ENCODE measurements around the gene FRMPD3. TPM values are rescaled to one million over a fixed set of nuclear protein-coding genes. Genes with fewer than 3 reads are reported as not detected.
"Not testable (repeated sequence)": the region's sequence is repeated elsewhere in the genome, so short reads cannot be mapped to it uniquely, and the experiment has no call there.

FRMPD3 gene
- total RNA-seq, 1 experiment from 2014 or later: 0.99 TPM

GRCh38 chrX:107465932-107466620, 16.6 kb downstream of the FRMPD3 start:
- intact Hi-C loops (cut with micrococcal nuclease; ENCODE audit: unreplicated experiment): no loop called here
- H3K4me1 Mint-ChIP-seq (ENCODE audit: low read depth, unreplicated experiment): no peaks in the 10 kb centered on the region
- TF ChIP-seq CTCF (IDR thresholded peaks at IDR 0.05; ENCODE audit: unreplicated experiment): no peak
- no peaks in the 10 kb centered on the region for H3K9me3 Mint-ChIP-seq (ENCODE audit: low read depth, unreplicated experiment)
- no TSS peak for BruUV-seq (replicated peaks)
- DNase-seq: no peak
- H3K27ac Mint-ChIP-seq (ENCODE audit: unreplicated experiment): no peak overlapping the region
- CTCF ChIA-PET: no interaction called here
- H3K27me3 Mint-ChIP-seq (ENCODE audit: unreplicated experiment): peaks cover 8% of the 10 kb centered on the region
- no peaks in the 10 kb centered on the region for H3K36me3 Mint-ChIP-seq (ENCODE audit: insufficient read depth, unreplicated experiment)
- no peak overlapping the region for H3K4me3 Mint-ChIP-seq (ENCODE audit: low read depth, unreplicated experiment)

GRCh38 chrX:107467271-107467670, 17.8 kb downstream of the FRMPD3 start:
- H3K27ac Mint-ChIP-seq (ENCODE audit: unreplicated experiment): no peak overlapping the region
- H3K27me3 Mint-ChIP-seq (ENCODE audit: unreplicated experiment): peaks cover 8% of the 10 kb centered on the region
- H3K4me3 Mint-ChIP-seq (ENCODE audit: low read depth, unreplicated experiment): no peak overlapping the region

GRCh38 chrX:107470198-107470597, 20.7 kb downstream of the FRMPD3 start:
- Mint-ChIP-seq H3K4me3 (ENCODE audit: low read depth, unreplicated experiment) (no peak overlapping the region), H3K27me3 (ENCODE audit: unreplicated experiment) (peaks cover 16% of the 10 kb centered on the region), H3K4me1 (ENCODE audit: low read depth, unreplicated experiment) (no peaks in the 10 kb centered on the region), H3K9me3 (ENCODE audit: low read depth, unreplicated experiment) (no peaks in the 10 kb centered on the region), H3K36me3 (ENCODE audit: insufficient read depth, unreplicated experiment) (no peaks in the 10 kb centered on the region), H3K27ac (ENCODE audit: unreplicated experiment) (no peak overlapping the region)
- TF ChIP-seq CTCF (IDR thresholded peaks at IDR 0.05; ENCODE audit: unreplicated experiment): no peak
- no TSS peak for BruUV-seq (replicated peaks)
- CTCF ChIA-PET: no interaction called here
- intact Hi-C loops (cut with micrococcal nuclease; ENCODE audit: unreplicated experiment): no loop called here
- DNase-seq: no peak

More at GRCh38 chrX:107467271-107467670, 17.8 kb downstream of the FRMPD3 start:
- DNase-seq: no peak
- H3K4me1 Mint-ChIP-seq (ENCODE audit: low read depth, unreplicated experiment): no peaks in the 10 kb centered on the region
- intact Hi-C loops (cut with micrococcal nuclease; ENCODE audit: unreplicated experiment): no loop called here
- no peaks in the 10 kb centered on the region for H3K9me3 Mint-ChIP-seq (ENCODE audit: low read depth, unreplicated experiment)
- BruUV-seq (replicated peaks): no TSS peak
- no peak for TF ChIP-seq CTCF (IDR thresholded peaks at IDR 0.05; ENCODE audit: unreplicated experiment)
- no peaks in the 10 kb centered on the region for H3K36me3 Mint-ChIP-seq (ENCODE audit: insufficient read depth, unreplicated experiment)
- CTCF ChIA-PET: no interaction called here

GRCh38 chrX:107470971-107471370, 21.5 kb downstream of the FRMPD3 start:
- CTCF ChIA-PET: no interaction called here
- no TSS peak for BruUV-seq (replicated peaks)
- DNase-seq: no peak
- no peaks in the 10 kb centered on the region for H3K4me1 Mint-ChIP-seq (ENCODE audit: low read depth, unreplicated experiment)
- H3K27me3 Mint-ChIP-seq (ENCODE audit: unreplicated experiment): peaks cover 16% of the 10 kb centered on the region
- no peak for TF ChIP-seq CTCF (IDR thresholded peaks at IDR 0.05; ENCODE audit: unreplicated experiment)
- intact Hi-C loops (cut with micrococcal nuclease; ENCODE audit: unreplicated experiment): no loop called here
- no peaks in the 10 kb centered on the region for H3K36me3 Mint-ChIP-seq (ENCODE audit: insufficient read depth, unreplicated experiment)
- H3K27ac Mint-ChIP-seq (ENCODE audit: unreplicated experiment): no peak overlapping the region
- no peak overlapping the region for H3K4me3 Mint-ChIP-seq (ENCODE audit: low read depth, unreplicated experiment)
- H3K9me3 Mint-ChIP-seq (ENCODE audit: low read depth, unreplicated experiment): no peaks in the 10 kb centered on the region

- H3K9me3 Mint-ChIP-seq (ENCODE audit: low read depth, unreplicated experiment); DNase-seq; H3K27ac Mint-ChIP-seq (ENCODE audit: unreplicated experiment); H3K36me3 Mint-ChIP-seq (ENCODE audit: insufficient read depth, unreplicated experiment); H3K4me3 Mint-ChIP-seq (ENCODE audit: low read depth, unreplicated experiment); H3K4me1 Mint-ChIP-seq (ENCODE audit: low read depth, unreplicated experiment); intact Hi-C loops (cut with micrococcal nuclease; ENCODE audit: unreplicated experiment); BruUV-seq (replicated peaks); CTCF ChIA-PET: not testable (repeated sequence)
- H3K27me3 Mint-ChIP-seq (ENCODE audit: unreplicated experiment): peaks cover 16% of the 10 kb centered on the region
Observed at GRCh38 chrX:107471420-107471819, 22.0 kb downstream of the FRMPD3 start.
